ENCODE measurements around the gene CDC26. TPM values are rescaled to one million over a fixed set of nuclear protein-coding genes. Genes with fewer than 3 reads are reported as not detected.

The CDC26 gene
- total RNA-seq = 37.0 TPM
- long read RNA-seq, transcript CDC26-201 (4 exons, 872 nt) = major isoform, 23 of 31 reads
- long read RNA-seq, partial matches to known transcripts = 1 of 31 reads
- long read RNA-seq, other reads (novel, unspliced or antisense) = 6 of 31 reads

DNA sequence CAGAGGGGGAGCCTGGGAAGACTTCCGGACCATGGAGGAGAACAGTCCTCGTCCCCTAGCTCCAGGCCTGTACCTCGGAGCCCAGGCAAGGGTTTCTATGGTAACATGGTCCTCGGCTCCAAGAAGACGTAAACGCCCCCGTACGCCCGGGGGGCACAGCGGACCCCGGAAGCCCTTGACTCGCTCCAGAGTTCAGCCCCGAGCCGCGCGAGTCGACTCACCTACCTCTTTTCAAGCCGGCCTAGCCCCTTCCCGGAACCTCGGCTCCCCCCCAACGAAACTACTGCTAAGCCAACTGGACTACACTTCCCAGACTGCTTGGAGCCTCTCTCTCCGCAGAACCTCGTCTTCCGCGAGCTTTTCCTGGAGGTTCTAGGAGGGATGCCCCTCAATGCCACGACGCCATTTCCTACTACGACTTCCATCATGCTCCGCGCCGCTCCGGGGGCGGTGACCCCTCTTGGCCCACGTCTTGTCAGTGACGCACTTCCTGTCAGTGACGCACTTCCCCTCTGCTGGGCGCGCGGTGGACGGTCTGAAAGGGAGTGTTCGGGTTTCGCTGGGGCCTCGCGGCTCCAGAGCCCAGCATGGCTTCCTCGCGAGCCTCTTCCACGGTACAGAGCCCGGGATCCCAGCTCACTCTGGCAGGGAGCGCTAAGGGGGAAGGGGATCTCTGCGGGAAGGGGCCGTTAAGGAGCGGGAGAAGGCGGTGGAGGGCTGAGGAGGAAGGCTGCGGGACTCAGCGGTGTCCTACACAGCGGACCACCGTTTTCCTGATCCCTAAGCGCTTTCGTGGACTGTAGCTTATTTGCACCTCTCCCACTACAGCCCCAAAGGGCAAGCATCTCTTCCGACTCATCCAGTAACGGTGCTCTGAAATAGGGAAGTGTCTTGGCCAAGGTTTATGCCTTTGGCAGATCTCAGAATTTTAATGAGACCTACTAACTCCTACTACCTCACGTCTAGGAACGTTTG lies at the start of gene CDC26, which contains the start of gene PRPF4:
Gene CDC26 (minus strand): TSS at position 416 of the 975 bp plus-strand sequence. CDS start 3,065 bp downstream, outside the sequence.
Gene PRPF4 (plus strand): TSS at position 502 of the 975 bp plus-strand sequence. CDS start 86 bp downstream, at position 588.
- peaks cover 59% of the 10 kb centered on the region for H3K4me1 ChIP-seq
- H3K27me3 ChIP-seq (ENCODE audit: low read depth) = no peaks in the 10 kb centered on the region
- H3K9me3 ChIP-seq (replicated peaks) = no peaks in the 10 kb centered on the region
- H3K27ac ChIP-seq (replicated peaks) = peak within 1 kb of the TSS; percentile 94
- peak within 1 kb of the TSS; percentile 85 for H3K4me3 ChIP-seq
- TF ChIP-seq, protein P1, sequence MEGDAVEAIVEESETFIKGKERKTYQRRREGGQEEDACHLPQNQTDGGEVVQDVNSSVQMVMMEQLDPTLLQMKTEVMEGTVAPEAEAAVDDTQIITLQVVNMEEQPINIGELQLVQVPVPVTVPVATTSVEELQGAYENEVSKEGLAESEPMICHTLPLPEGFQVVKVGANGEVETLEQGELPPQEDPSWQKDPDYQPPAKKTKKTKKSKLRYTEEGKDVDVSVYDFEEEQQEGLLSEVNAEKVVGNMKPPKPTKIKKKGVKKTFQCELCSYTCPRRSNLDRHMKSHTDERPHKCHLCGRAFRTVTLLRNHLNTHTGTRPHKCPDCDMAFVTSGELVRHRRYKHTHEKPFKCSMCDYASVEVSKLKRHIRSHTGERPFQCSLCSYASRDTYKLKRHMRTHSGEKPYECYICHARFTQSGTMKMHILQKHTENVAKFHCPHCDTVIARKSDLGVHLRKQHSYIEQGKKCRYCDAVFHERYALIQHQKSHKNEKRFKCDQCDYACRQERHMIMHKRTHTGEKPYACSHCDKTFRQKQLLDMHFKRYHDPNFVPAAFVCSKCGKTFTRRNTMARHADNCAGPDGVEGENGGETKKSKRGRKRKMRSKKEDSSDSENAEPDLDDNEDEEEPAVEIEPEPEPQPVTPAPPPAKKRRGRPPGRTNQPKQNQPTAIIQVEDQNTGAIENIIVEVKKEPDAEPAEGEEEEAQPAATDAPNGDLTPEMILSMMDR (IDR thresholded peaks at IDR 0.05; ENCODE audit: borderline replicate concordance) = no peak
- peaks cover 67% of the 10 kb centered on the region for H3K36me3 ChIP-seq
- intact Hi-C loops (cut with micrococcal nuclease) = no loop called here
- DNase-seq = peak; percentile 96

GRCh38 chr9:113322671-113323070 lies 47.3 kb upstream of the CDC26 start:
- no peak overlapping the region for H3K27ac ChIP-seq (replicated peaks)
- H3K27me3 ChIP-seq (ENCODE audit: low read depth) = no peaks in the 10 kb centered on the region
- no peak overlapping the region for H3K4me3 ChIP-seq
- H3K9me3 ChIP-seq (replicated peaks) = no peaks in the 10 kb centered on the region
- H3K36me3 ChIP-seq = peaks cover 36% of the 10 kb centered on the region
- DNase-seq = no peak
- TF ChIP-seq, protein P1 (IDR thresholded peaks at IDR 0.05; ENCODE audit: borderline replicate concordance) = no peak
- no peaks in the 10 kb centered on the region for H3K4me1 ChIP-seq
- intact Hi-C loops (cut with micrococcal nuclease) = no loop called here

GRCh38 chr9:113320051-113320450 lies 44.7 kb upstream of the CDC26 start:
- Histone ChIP-seq H3K4me1 (no peaks in the 10 kb centered on the region), H3K4me3 (no peak overlapping the region), H3K27ac (replicated peaks) (no peak overlapping the region), H3K36me3 (peaks cover 52% of the 10 kb centered on the region), H3K27me3 (ENCODE audit: low read depth) (no peaks in the 10 kb centered on the region), H3K9me3 (replicated peaks) (no peaks in the 10 kb centered on the region)
- intact Hi-C loops (cut with micrococcal nuclease) = no loop called here
- no peak for DNase-seq
- TF ChIP-seq, protein P1 (IDR thresholded peaks at IDR 0.05; ENCODE audit: borderline replicate concordance) = no peak

- TF ChIP-seq, protein P1 (IDR thresholded peaks at IDR 0.05; ENCODE audit: borderline replicate concordance) = no peak
- Histone ChIP-seq H3K4me3 (no peak overlapping the region), H3K27ac (replicated peaks) (no peak overlapping the region), H3K4me1 (no peaks in the 10 kb centered on the region), H3K27me3 (ENCODE audit: low read depth) (no peaks in the 10 kb centered on the region), H3K36me3 (peaks cover 52% of the 10 kb centered on the region), H3K9me3 (replicated peaks) (no peaks in the 10 kb centered on the region)
- DNase-seq = no peak
- intact Hi-C loops (cut with micrococcal nuclease) = no loop called here
Observed at GRCh38 chr9:113319054-113319453, 43.7 kb upstream of the CDC26 start.

GRCh38 chr9:113317777-113318176 lies 42.4 kb upstream of the CDC26 start:
- peaks cover 52% of the 10 kb centered on the region for H3K36me3 ChIP-seq
- no peak overlapping the region for H3K4me3 ChIP-seq
- intact Hi-C loops (cut with micrococcal nuclease) = no loop called here
- TF ChIP-seq, protein P1 (IDR thresholded peaks at IDR 0.05; ENCODE audit: borderline replicate concordance) = peak; percentile 30
- no peak overlapping the region for H3K27ac ChIP-seq (replicated peaks)
- H3K9me3 ChIP-seq (replicated peaks) = no peaks in the 10 kb centered on the region
- no peaks in the 10 kb centered on the region for H3K27me3 ChIP-seq (ENCODE audit: low read depth)
- H3K4me1 ChIP-seq = no peaks in the 10 kb centered on the region
- DNase-seq = no peak
